Measurements from ENCODE around the gene ZNRF1. TPM values are rescaled to one million over a fixed set of nuclear protein-coding genes. Genes with fewer than 3 reads are reported as not detected.
"Not testable (repeated sequence)": the region's sequence is repeated elsewhere in the genome, so short reads cannot be mapped to it uniquely, and the experiment has no call there.

Gene ZNRF1
- total RNA-seq, 2 experiments from 2014 or later = 40.9 to 45.6 TPM

DNA sequence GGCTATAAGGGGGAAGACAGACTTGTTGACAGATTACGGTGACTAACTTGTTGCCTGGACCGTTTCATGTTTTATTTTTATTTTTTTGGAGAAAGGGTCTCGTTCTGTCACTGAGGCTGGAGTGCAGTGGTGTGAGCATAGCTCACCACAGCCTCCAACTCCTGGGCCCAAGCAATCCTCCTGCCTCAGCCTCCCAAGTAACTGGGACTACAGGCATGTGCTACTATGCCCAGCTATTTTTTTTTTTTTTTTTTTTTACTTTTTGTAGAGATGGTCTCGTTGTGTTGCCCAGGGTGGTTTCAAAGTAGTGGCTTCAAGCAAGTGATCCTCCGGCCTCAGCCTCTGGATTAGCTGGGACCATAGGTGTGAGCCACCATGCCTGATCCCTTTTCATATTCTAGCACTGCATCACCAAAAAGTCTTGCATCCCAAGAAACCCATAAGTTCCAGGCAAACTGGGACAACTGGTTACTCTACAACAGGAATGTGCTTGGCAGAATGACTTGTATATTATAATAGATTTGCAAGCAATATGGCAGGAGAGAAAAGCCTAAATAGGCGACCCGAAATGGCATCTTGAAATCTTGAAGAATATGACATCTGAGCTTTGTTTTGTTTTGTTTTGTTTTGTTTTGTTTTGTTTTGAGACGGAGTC is 11.7 kb upstream of the ZNRF1 start:
- peaks cover 19% of the 10 kb centered on the region for H3K4me1 Mint-ChIP-seq (ENCODE audit: low read depth)
- intact Hi-C loops (cut with micrococcal nuclease) = loop anchor here (10.0 kb wide), 1 partner anchor 282 kb away; the partner anchor contains the start of gene MLKL
- DNase-seq = no peak
- peaks cover 2% of the 10 kb centered on the region for H3K36me3 Mint-ChIP-seq
- CTCF ChIA-PET = interaction anchor here (3.2 to 7.5 kb wide), 2 partner anchors 11 to 123 kb away, joined by 21 to 70 read pairs; partner anchors contain the start of gene ZNRF1
- no peak overlapping the region for H3K4me3 Mint-ChIP-seq
- no peaks in the 10 kb centered on the region for H3K9me3 Mint-ChIP-seq
- no peak overlapping the region for H3K27ac Mint-ChIP-seq
- POLR2A ChIA-PET = no interaction called here
- H3K27me3 Mint-ChIP-seq = no peaks in the 10 kb centered on the region

- H3K36me3 Mint-ChIP-seq; DNase-seq; H3K4me1 Mint-ChIP-seq (ENCODE audit: low read depth); H3K9me3 Mint-ChIP-seq; H3K27ac Mint-ChIP-seq; POLR2A ChIA-PET; H3K27me3 Mint-ChIP-seq; H3K4me3 Mint-ChIP-seq: not testable (repeated sequence)
- intact Hi-C loops (cut with micrococcal nuclease) = loop anchor here (10.0 kb wide), 1 partner anchor 285 kb away; the partner anchor contains the start of gene MLKL
- CTCF ChIA-PET = interaction anchor here (7.5 kb wide), 1 partner anchor 120 kb away, joined by 70 read pairs; no protein-coding TSS in a partner anchor
Measured at GRCh38 chr16:74989864-74990263, 9.0 kb upstream of the ZNRF1 start.

DNA sequence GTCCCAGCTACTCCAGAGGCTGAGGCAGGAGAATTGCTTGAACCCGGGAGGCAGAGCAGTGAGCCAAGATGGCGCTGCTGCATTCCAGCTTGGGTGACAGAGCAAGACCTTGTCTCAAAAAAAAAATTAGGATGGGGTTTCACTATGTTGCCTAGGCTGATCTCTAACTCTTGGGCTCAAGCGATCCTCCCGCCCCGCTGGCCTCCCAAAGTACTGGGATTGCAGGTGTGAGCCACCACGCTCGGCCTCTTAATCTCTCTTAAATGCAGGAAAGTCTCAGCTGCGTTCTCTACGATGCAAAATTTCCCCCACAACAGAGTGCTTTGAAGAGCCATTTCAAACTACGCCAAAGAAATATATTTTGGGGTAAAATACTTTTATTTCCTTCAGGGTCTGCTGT is 8.0 kb upstream of the ZNRF1 start:
- no peaks in the 10 kb centered on the region for H3K9me3 Mint-ChIP-seq
- ChIA-PET CTCF (no interaction called here), POLR2A (no interaction called here)
- no peaks in the 10 kb centered on the region for H3K36me3 Mint-ChIP-seq
- no peak overlapping the region for H3K27ac Mint-ChIP-seq
- no peak overlapping the region for H3K4me3 Mint-ChIP-seq
- no peak for DNase-seq
- H3K4me1 Mint-ChIP-seq (ENCODE audit: low read depth) = no peaks in the 10 kb centered on the region
- no peaks in the 10 kb centered on the region for H3K27me3 Mint-ChIP-seq
- intact Hi-C loops (cut with micrococcal nuclease) = no loop called here

GRCh38 chr16:74991268-74991592 is 7.6 kb upstream of the ZNRF1 start:
- CTCF ChIA-PET = interaction anchor here (9.3 kb wide), 1 partner anchor 120 kb away, joined by 222 read pairs; no protein-coding TSS in a partner anchor
- H3K4me3 Mint-ChIP-seq = no peak overlapping the region
- POLR2A ChIA-PET = no interaction called here
- intact Hi-C loops (cut with micrococcal nuclease) = no loop called here
- H3K4me1 Mint-ChIP-seq (ENCODE audit: low read depth) = no peaks in the 10 kb centered on the region
- H3K36me3 Mint-ChIP-seq = no peaks in the 10 kb centered on the region
- no peaks in the 10 kb centered on the region for H3K9me3 Mint-ChIP-seq
- no peaks in the 10 kb centered on the region for H3K27me3 Mint-ChIP-seq
- no peak overlapping the region for H3K27ac Mint-ChIP-seq
- no peak for DNase-seq

DNA sequence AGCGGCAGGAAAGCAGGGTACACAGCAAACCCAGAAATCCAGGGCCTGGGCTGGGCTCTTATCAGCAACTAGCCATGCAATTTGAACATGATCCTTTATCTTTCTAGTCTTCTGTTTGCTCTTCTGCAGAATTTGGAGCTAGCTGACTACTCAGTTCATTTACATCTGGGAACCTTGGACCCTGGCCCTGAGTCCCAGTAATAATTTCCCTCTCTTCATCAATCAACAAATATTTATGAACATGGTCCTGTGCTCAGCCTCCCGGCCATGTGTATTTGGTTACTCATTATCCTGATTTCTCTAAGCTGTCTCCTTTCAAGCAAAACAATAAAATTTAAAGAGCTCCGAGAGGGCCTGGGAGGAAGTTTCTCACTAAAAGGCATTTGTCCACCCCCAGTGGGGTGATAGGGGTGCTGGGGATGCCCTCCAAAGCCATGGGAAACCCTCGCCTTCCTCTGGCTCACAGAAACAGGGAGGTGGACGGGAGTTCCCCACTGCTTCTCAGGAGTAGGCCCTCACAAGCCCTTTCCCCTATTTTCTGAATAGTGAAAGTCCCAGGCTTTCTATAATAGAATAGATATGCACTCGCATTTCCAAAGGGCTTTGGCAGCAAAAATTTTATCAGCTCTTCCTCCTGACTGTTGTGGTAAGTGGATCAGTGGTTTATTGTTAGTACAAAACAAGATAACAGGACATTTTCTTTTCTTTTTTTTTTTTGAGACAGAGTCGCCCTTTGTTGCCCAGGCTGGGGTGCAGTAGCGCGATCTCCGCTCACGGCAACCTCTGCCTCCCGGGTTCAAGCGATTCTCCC is 7.0 kb upstream of the ZNRF1 start:
- Mint-ChIP-seq H3K9me3 (no peaks in the 10 kb centered on the region), H3K36me3 (no peaks in the 10 kb centered on the region), H3K4me3 (no peak overlapping the region), H3K27me3 (no peaks in the 10 kb centered on the region), H3K27ac (no peak overlapping the region), H3K4me1 (ENCODE audit: low read depth) (no peaks in the 10 kb centered on the region)
- ChIA-PET POLR2A (interaction anchor here (1.5 kb wide), 1 partner anchor 9 kb away, joined by 4 read pairs; no protein-coding TSS in a partner anchor), CTCF (interaction anchor here (9.3 kb wide), 1 partner anchor 119 kb away, joined by 222 read pairs; no protein-coding TSS in a partner anchor)
- intact Hi-C loops (cut with micrococcal nuclease) = no loop called here
- no peak for DNase-seq

DNA sequence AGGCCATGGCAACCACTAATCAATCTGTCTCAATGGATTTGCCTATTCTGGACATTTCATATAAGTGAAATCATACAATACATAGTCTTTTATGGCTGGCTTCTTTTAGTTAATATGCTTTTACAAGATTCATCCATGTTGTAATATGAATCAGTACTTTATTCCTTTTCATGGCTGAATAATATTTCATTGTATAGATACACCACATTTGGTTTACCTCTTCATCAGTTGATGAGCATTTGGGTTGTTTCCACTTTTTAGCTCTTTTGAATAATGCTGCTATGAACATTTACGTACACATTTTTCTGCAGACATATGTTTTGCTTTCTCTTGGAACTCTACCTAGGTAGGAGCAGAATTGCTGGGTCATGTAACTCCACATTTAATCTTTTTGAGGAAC is 2.8 kb upstream of the ZNRF1 start:
- no peak for DNase-seq
- intact Hi-C loops (cut with micrococcal nuclease) = no loop called here
- Mint-ChIP-seq H3K4me3 (no peak overlapping the region), H3K27ac (no peak overlapping the region), H3K27me3 (no peaks in the 10 kb centered on the region), H3K36me3 (peaks cover 3% of the 10 kb centered on the region), H3K4me1 (ENCODE audit: low read depth) (peaks cover 11% of the 10 kb centered on the region), H3K9me3 (no peaks in the 10 kb centered on the region)
- POLR2A ChIA-PET = interaction anchor here (0.8 to 1.4 kb wide), 3 partner anchors 103 to 115 kb away, joined by 3 read pairs; no protein-coding TSS in a partner anchor
- CTCF ChIA-PET = interaction anchor here (1.4 to 9.3 kb wide), 2 partner anchors 115 to 203 kb away, joined by 3 to 222 read pairs; no protein-coding TSS in a partner anchor

DNA sequence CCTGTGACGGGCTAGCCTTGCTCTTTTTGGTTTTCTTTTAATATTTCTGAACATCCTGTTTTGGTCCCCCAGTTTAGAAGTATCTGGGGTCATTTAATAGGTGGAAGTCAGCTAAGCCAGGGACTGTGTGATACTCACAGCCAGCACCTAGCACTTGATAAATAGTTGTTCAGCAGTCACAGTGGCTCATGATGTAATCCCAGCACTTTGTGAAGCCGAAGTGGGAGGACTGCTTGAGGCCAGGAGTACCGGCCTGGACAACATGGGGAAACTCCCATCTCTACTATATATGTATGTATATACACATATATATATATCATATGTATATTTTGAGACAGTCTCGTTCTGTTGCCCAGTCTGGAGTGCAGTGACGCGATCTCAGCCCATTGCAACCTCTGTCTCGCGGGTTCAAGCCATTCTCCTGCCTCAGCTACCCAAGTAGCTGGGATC is 1.8 kb upstream of the ZNRF1 start:
- H3K27me3 Mint-ChIP-seq = no peaks in the 10 kb centered on the region
- H3K27ac Mint-ChIP-seq = no peak overlapping the region
- H3K9me3 Mint-ChIP-seq = no peaks in the 10 kb centered on the region
- ChIA-PET POLR2A (interaction anchor here (1.1 to 1.7 kb wide), 3 partner anchors 12 to 114 kb away, joined by 3 to 9 read pairs (median 3); partner anchors contain the start of gene WDR59), CTCF (interaction anchor here (0.6 to 9.3 kb wide), 5 partner anchors 12 to 224 kb away, joined by 3 to 222 read pairs (median 20); partner anchors contain the start of gene WDR59)
- intact Hi-C loops (cut with micrococcal nuclease) = no loop called here
- peaks cover 18% of the 10 kb centered on the region for H3K4me1 Mint-ChIP-seq (ENCODE audit: low read depth)
- no peak for DNase-seq
- peaks cover 4% of the 10 kb centered on the region for H3K36me3 Mint-ChIP-seq
- no peak overlapping the region for H3K4me3 Mint-ChIP-seq

- Mint-ChIP-seq H3K9me3 (no peaks in the 10 kb centered on the region), H3K27me3 (no peaks in the 10 kb centered on the region), H3K27ac (no peak overlapping the region), H3K36me3 (peaks cover 7% of the 10 kb centered on the region), H3K4me3 (peak overlapping the region; percentile 88), H3K4me1 (ENCODE audit: low read depth) (peaks cover 37% of the 10 kb centered on the region)
- ChIA-PET CTCF (interaction anchor here (1.2 to 9.3 kb wide), 5 partner anchors 12 to 112 kb away, joined by 3 to 222 read pairs (median 21); partner anchors contain the start of gene WDR59), POLR2A (interaction anchor here (2.7 kb wide), 2 partner anchors 13 to 111 kb away, joined by 12 to 35 read pairs; no protein-coding TSS in a partner anchor)
- DNase-seq = peak; percentile 25
- intact Hi-C loops (cut with micrococcal nuclease) = no loop called here
Measured at GRCh38 chr16:74999219-74999608, 390 bp downstream of the ZNRF1 start.

GRCh38 chr16:74999609-75000480 is 1.0 kb downstream of the ZNRF1 start:
- H3K27me3 Mint-ChIP-seq = no peaks in the 10 kb centered on the region

GRCh38 chr16:75000481-75001081 is 1.8 kb downstream of the ZNRF1 start:
- no peaks in the 10 kb centered on the region for H3K27me3 Mint-ChIP-seq
- CTCF ChIA-PET = interaction anchor here (1.4 to 9.3 kb wide), 5 partner anchors 11 to 111 kb away, joined by 4 to 222 read pairs (median 6); no protein-coding TSS in a partner anchor

More at GRCh38 chr16:74999609-75000480, 1.0 kb downstream of the ZNRF1 start:
- Mint-ChIP-seq H3K4me1 (ENCODE audit: low read depth) (peaks cover 38% of the 10 kb centered on the region), H3K36me3 (peaks cover 7% of the 10 kb centered on the region), H3K9me3 (no peaks in the 10 kb centered on the region), H3K27ac (no peak overlapping the region), H3K4me3 (peak overlapping the region; percentile 88)
- intact Hi-C loops (cut with micrococcal nuclease) = loop anchor here (1.0 kb wide), 1 partner anchor 98 kb away; no protein-coding TSS in a partner anchor
- ChIA-PET CTCF (interaction anchor here (2.6 to 9.3 kb wide), 3 partner anchors 12 to 111 kb away, joined by 21 to 222 read pairs (median 29); partner anchors contain the start of gene WDR59), POLR2A (interaction anchor here (2.7 kb wide), 2 partner anchors 12 to 110 kb away, joined by 12 to 35 read pairs; no protein-coding TSS in a partner anchor)
- peak; percentile 79 for DNase-seq

More at GRCh38 chr16:75000481-75001081, 1.8 kb downstream of the ZNRF1 start:
- H3K9me3 Mint-ChIP-seq = no peaks in the 10 kb centered on the region
- H3K4me1 Mint-ChIP-seq (ENCODE audit: low read depth) = peaks cover 38% of the 10 kb centered on the region
- no peak overlapping the region for H3K27ac Mint-ChIP-seq
- peak overlapping the region; percentile 88 for H3K4me3 Mint-ChIP-seq
- no peak for DNase-seq
- intact Hi-C loops (cut with micrococcal nuclease) = loop anchor here (1.0 kb wide), 1 partner anchor 98 kb away; no protein-coding TSS in a partner anchor
- POLR2A ChIA-PET = interaction anchor here (2.7 kb wide), 2 partner anchors 11 to 110 kb away, joined by 12 to 35 read pairs; no protein-coding TSS in a partner anchor
- peaks cover 7% of the 10 kb centered on the region for H3K36me3 Mint-ChIP-seq
